Sigmoid colon (tissue), 7 donors: ENCODE data around the gene MDGA2. TPM values are rescaled to one million over a fixed set of nuclear protein-coding genes. Genes with fewer than 3 reads are reported as not detected.

Source experiments
- DNase-seq: peaks from one replicate; pipeline ENCODE4 v3.0.0-alpha.2; 2019
- H3K27ac ChIP-seq, 4 donors: fragments of 200-600 bp; sonication (generic); one replicate each; pipeline ENCODE4 v1.5.1; 2016 to 2019; ENCODE audit warnings: mild to moderate bottlenecking in 1 of 4
- H3K27me3 ChIP-seq, 3 donors: fragments of 200-600 bp; sonication (generic); one replicate each; pipeline ENCODE4 v1.5.1; 2019; ENCODE audit warnings: mild to moderate bottlenecking in 1 of 3
- H3K36me3 ChIP-seq, 4 donors: fragments of 200-600 bp; sonication (generic); one replicate each; pipeline ENCODE4 v1.5.1; 2016 to 2019
- H3K4me1 ChIP-seq, 4 donors: fragments of 200-600 bp; sonication (generic); one replicate each; pipeline ENCODE4 v1.5.1; 2017 to 2019
- H3K4me3 ChIP-seq, 4 donors: fragments of 200-600 bp; sonication (generic); one replicate each; pipeline ENCODE4 v1.5.1; 2017 to 2019; ENCODE audit warnings: mild to moderate bottlenecking in 2 of 4, moderate library complexity in 1 of 4
- H3K9me3 ChIP-seq, 4 donors: fragments of 200-600 bp in 3 of 4; sonication (generic) in 3 of 4; one replicate each; pipeline versions ENCODE4 v1.5.1 to v1.6.1; 2013 to 2019
- EP300 ChIP-seq, 4 donors: sonication (generic); formaldehyde crosslinking; IDR thresholded peaks; one replicate each; pipeline ENCODE4 v1.6.1; 2017; ENCODE audit warnings: antibody characterized with exemption in 4 of 4
- POLR2A ChIP-seq, 2 donors: fragments of 450-650 bp; IDR thresholded peaks; one replicate each; pipeline ENCODE4 v1.6.1; 2016; ENCODE audit warnings: antibody characterized with exemption in 2 of 2, mild to moderate bottlenecking in 2 of 2, moderate library complexity in 2 of 2
- POLR2AphosphoS5 ChIP-seq, 4 donors: sonication (generic); formaldehyde crosslinking; IDR thresholded peaks; one replicate each; pipeline ENCODE4 v1.6.1; 2017; ENCODE audit warnings: antibody characterized with exemption in 4 of 4
- WGBS, 2 donors: extraction: QIAGEN DNeasy Blood & Tissue Kit; methylation state at CpG; one replicate each; pipeline ENCODE4 v1.1.7; 2013; 5-methylcytosine and 5-hydroxymethylcytosine counted together
- intact Hi-C: fragments of 100-400 bp; cut with DNase I; formaldehyde crosslinking; loops from one replicate; pipeline ENCODE4 v1.15.1; 2023
- polyA plus RNA-seq, 3 donors: library from polyadenylated mRNA; stranded (reverse); fragments of 200-250 nt; gene quantifications; one replicate each; pipeline ENCODE4 v1.2.3, GENCODE V29; 2013
- total RNA-seq, 4 donors: library from RNA; depleted of rRNA; stranded (reverse); fragments of >200 nt; gene quantifications; one replicate each; pipeline ENCODE4 v1.1.0, GENCODE V29; 2016
- TF ChIP-seq, protein P1 (sequence below), 4 experiments: fragments of 450-650 bp in 3 of 4; fragments of 200-600 bp in 1 of 4; IDR thresholded peaks; one replicate each; pipeline ENCODE4 v1.5.1; 2016 to 2019; ENCODE audit warnings: antibody characterized with exemption in 4 of 4, mild to moderate bottlenecking in 3 of 4, moderate library complexity in 2 of 4
- donor health status: healthy with polysubstance abuse.
- donor health status: Bipolar disorder and iron deficiency.
- donor health status: healthy.

The MDGA2 gene
- total and polyA plus RNA-seq, 7 donors: under 0.01 to 1.2 (median 0.33) TPM; not detected in 2

DNA sequence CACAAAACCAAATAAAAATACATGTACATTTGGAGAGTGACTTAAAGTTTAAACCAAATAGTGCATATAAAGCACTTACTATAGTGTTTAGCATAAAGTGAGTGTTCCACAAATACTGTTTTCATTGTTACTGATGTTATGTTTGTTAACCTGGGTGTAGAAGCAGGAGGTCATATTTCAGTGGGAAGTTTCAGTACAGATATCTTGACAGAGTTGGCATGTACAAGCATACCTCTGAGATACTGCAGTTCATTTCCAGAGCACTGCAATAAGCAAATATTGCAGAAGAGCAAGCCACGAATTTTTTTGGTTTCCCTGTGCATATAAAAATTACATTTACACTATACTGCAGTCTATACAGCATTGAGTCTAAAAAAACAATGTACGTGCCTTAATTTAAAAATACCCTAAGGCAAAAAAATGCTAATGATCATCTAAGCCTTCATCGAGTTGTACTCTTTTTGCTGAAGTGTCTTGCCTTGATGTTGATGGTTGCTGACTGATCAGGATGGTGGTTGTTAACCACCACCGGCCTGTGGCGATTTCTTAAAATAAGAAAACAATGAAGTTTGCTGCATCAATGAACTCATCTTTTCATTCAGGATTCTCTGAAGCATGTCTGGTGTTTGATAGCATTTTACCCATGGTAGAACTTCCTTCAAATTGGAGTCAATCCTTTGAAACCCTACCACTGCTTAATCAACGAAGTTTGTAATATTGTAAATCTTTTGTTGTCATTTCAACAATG lies 662.7 kb downstream of the MDGA2 start:
- H3K9me3 ChIP-seq: no peaks in the 10 kb centered on the region
- no peak for DNase-seq
- H3K4me3 ChIP-seq: no peak overlapping the region
- no peak for TF ChIP-seq POLR2A (IDR thresholded peaks at IDR 0.05)
- no peak overlapping the region for H3K27ac ChIP-seq
- no peaks in the 10 kb centered on the region for H3K4me1 ChIP-seq
- no peaks in the 10 kb centered on the region for H3K27me3 ChIP-seq
- 74 to 76% methylated on average over 6 of the region's 6 CpGs for WGBS, 2 donors
- intact Hi-C loops: loop anchor here (10.0 kb wide), 1 partner anchor 988 kb away; no protein-coding TSS in a partner anchor
- no peaks in the 10 kb centered on the region for H3K36me3 ChIP-seq

DNA sequence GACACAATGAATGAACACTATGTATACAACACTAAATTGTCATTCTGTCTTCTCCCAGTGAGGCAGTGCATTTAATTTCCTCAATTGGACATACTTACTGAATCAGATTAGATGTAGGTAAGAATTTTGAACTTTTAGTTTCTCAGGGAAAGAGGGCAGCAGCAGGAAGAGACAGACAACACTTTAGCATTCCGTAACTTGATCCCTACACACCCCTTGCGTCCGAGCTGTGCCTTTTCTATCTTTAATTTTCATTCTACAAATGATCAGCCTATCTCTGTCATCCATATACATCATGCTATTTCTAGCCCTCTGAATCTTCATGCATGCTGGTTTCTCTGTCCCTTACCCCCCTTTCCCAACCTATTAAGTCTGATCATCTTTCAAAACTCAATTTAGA lies 665.8 kb downstream of the MDGA2 start:
- DNase-seq: no peak
- Histone ChIP-seq H3K36me3 (no peaks in the 10 kb centered on the region), H3K27me3 (no peaks in the 10 kb centered on the region), H3K4me1 (no peaks in the 10 kb centered on the region), H3K9me3 (no peaks in the 10 kb centered on the region), H3K4me3 (no peak overlapping the region), H3K27ac (no peak overlapping the region)
- WGBS, 2 donors: 81 to 82% methylated on average over 3 of the region's 3 CpGs
- TF ChIP-seq POLR2A (IDR thresholded peaks at IDR 0.05) (no peak), POLR2AphosphoS5 (IDR thresholded peaks at IDR 0.05) (no peak), EP300 (IDR thresholded peaks at IDR 0.05) (no peak)
- TF ChIP-seq, protein P1, sequence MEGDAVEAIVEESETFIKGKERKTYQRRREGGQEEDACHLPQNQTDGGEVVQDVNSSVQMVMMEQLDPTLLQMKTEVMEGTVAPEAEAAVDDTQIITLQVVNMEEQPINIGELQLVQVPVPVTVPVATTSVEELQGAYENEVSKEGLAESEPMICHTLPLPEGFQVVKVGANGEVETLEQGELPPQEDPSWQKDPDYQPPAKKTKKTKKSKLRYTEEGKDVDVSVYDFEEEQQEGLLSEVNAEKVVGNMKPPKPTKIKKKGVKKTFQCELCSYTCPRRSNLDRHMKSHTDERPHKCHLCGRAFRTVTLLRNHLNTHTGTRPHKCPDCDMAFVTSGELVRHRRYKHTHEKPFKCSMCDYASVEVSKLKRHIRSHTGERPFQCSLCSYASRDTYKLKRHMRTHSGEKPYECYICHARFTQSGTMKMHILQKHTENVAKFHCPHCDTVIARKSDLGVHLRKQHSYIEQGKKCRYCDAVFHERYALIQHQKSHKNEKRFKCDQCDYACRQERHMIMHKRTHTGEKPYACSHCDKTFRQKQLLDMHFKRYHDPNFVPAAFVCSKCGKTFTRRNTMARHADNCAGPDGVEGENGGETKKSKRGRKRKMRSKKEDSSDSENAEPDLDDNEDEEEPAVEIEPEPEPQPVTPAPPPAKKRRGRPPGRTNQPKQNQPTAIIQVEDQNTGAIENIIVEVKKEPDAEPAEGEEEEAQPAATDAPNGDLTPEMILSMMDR (IDR thresholded peaks at IDR 0.05): no peak
- intact Hi-C loops: loop anchor here (10.0 kb wide), 1 partner anchor 985 kb away; no protein-coding TSS in a partner anchor

DNA sequence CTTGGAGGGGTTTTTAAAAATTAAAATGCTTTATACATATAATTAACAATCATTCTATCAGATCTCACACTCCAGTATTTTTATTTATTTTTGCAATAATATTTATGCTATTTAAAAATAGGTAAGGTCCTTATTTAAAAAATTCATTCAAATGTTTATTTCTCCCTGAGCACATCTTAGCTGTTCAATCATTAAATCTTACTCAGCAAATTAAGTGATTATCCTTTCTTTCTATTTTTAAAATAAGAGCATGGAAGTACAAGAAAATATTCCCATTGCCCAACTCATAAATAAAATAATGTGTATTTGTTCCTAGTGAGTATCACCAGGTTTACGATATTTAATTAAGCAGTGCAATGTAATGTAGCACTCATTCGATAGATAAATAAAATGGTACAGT lies 666.7 kb downstream of the MDGA2 start:
- no peaks in the 10 kb centered on the region for H3K36me3 ChIP-seq
- no peaks in the 10 kb centered on the region for H3K27me3 ChIP-seq
- TF ChIP-seq, protein P1 (IDR thresholded peaks at IDR 0.05): no peak
- no peak for TF ChIP-seq POLR2AphosphoS5 (IDR thresholded peaks at IDR 0.05)
- TF ChIP-seq POLR2A (IDR thresholded peaks at IDR 0.05): no peak
- no peak for TF ChIP-seq EP300 (IDR thresholded peaks at IDR 0.05)
- no peaks in the 10 kb centered on the region for H3K9me3 ChIP-seq
- intact Hi-C loops: no loop called here
- WGBS, 2 donors: 86 to 90% methylated on average over 2 of the region's 2 CpGs
- no peak overlapping the region for H3K4me3 ChIP-seq
- no peak for DNase-seq
- no peak overlapping the region for H3K27ac ChIP-seq
- no peaks in the 10 kb centered on the region for H3K4me1 ChIP-seq

DNA sequence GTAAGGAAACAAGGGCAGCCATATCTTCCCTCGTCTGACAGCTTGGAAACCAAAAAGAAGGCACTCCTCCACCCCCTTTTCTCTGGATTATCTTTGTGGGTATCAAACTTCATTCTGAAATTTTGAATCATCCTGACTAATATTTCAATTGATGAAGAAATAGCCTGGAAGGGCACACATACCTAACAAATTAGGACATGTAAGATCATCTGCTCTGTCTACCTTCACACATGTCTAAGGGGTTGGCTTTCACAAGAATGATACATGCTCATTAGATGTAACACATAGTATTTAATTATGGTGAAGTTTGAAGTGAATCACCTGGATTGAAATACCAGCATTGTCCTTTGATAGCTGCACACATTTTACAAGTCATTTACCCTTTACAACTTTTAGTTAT lies 675.7 kb downstream of the MDGA2 start:
- no peak overlapping the region for H3K27ac ChIP-seq
- TF ChIP-seq, protein P1 (IDR thresholded peaks at IDR 0.05): no peak
- TF ChIP-seq POLR2A (IDR thresholded peaks at IDR 0.05): no peak
- no peaks in the 10 kb centered on the region for H3K9me3 ChIP-seq
- H3K4me1 ChIP-seq: no peaks in the 10 kb centered on the region
- intact Hi-C loops: no loop called here
- no peaks in the 10 kb centered on the region for H3K36me3 ChIP-seq
- H3K4me3 ChIP-seq: no peak overlapping the region
- WGBS, 2 donors: 63 to 69% methylated on average over 1 of the region's 1 CpG
- no peaks in the 10 kb centered on the region for H3K27me3 ChIP-seq
- no peak for DNase-seq

DNA sequence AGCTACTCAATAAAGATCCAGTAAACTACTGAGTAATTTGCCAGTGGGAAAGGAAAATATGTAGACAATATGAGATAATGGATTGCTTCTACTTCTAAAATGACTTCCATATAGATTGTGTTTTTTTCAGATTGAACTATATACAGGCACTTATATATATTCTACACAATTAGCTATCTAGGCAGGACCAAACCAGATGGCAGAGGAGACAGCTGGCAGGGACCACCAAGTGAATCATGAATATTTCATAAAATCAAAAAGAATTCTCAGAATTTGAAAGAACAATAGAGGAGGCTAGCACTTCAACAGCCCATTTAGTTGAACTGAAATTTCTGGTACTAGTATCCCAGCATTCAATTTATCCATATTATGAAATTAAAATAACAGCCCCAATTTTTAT lies 685.8 kb downstream of the MDGA2 start:
- H3K9me3 ChIP-seq: no peaks in the 10 kb centered on the region
- H3K27ac ChIP-seq: no peak overlapping the region
- intact Hi-C loops: no loop called here
- no peaks in the 10 kb centered on the region for H3K4me1 ChIP-seq
- no peak overlapping the region for H3K4me3 ChIP-seq
- no peaks in the 10 kb centered on the region for H3K27me3 ChIP-seq
- H3K36me3 ChIP-seq: no peaks in the 10 kb centered on the region
- no peak for DNase-seq
- no peak for TF ChIP-seq POLR2AphosphoS5 (IDR thresholded peaks at IDR 0.05)
- no peak for TF ChIP-seq POLR2A (IDR thresholded peaks at IDR 0.05)
- TF ChIP-seq EP300 (IDR thresholded peaks at IDR 0.05): no peak
- TF ChIP-seq, protein P1 (IDR thresholded peaks at IDR 0.05): no peak
